Amniotic stem cell (primary cell): ENCODE data around the gene NUBPL.

Source experiments
- DNase-seq: peaks from one replicate; lab custom pipeline; 2025; lab: John Stamatoyannopoulos, UW

Gene NUBPL

DNA sequence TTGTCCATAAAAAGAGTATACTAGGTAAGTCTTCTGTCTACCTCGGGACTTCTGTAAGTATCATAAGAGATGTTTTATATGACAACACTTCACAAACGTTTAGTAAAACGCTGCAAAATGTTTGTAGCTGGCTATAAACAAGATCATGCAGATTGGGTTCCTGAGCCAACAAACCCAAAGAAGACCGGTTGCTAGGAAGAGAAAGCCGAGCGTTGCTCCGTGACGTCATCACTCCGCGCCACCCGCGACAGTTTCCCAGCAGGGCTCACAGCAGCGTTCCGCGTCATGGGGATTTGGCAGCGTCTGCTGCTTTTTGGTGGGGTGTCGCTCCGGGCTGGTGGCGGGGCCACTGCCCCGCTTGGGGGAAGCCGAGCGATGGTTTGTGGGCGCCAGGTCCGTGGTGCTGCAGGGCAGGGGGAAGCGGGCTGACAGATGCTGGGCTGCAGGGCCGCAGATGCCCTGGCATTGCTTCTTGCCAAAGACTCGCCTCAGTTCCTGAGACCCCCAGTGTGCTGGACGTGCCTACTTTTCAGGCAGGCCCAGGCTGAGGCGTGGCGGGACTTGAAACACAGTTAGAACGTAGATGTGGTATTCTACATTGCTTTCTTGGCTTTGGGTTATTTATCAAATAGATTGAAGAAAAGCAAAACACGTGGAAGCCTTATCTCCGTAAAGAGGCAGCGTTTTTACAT, at the start of gene NUBPL:
Gene NUBPL, plus strand, starts transcription at position 250 of the 692 bp plus-strand sequence. Its CDS starts 36 bp downstream, at position 286.
- peak; percentile 73 for DNase-seq

- DNase-seq: no peak
Measured at GRCh38 chr14:31527087-31527486, 34.1 kb upstream of the NUBPL start.

DNA sequence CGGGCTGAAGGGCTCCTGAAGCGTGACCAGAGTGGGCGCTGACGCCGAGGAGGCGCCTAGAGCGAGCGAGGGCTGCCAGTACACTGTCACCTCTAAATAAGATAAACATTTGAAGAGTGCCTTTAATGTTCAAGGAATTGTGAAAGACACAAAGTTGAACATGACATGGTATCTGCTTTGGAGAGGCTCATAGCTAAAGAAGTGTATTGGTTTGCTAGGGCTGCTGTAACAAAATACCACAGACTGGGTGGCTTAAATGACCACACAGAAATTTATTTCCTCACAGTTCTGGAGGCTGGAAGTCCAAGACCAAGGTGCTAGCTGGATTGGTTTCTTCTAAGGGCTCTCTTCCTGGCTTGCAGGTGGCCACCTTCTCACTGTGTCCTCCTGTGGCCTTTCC, 33.7 kb upstream of the NUBPL start:
- DNase-seq: no peak

DNA sequence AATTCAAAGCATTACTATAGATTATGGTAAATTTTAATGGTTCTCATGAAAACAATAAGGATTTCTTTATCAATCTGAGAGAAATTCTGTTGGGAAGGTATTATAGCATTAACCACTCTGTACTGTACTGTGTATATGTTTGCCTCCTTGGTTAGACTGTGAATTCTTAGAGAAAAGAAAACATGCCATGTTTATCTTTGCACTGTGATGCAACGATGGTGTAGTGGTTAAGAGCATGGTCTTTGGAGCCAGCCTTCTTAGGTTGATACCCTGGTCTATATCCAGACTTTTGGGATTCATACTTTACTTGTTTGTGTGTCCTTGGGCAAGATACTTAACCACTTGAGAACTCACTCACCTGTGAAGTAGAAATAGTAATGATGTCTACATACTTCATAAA, 32.2 kb upstream of the NUBPL start:
- DNase-seq: no peak

- no peak for DNase-seq
Measured at GRCh38 chr14:31530136-31530535, 31.1 kb upstream of the NUBPL start.

DNA sequence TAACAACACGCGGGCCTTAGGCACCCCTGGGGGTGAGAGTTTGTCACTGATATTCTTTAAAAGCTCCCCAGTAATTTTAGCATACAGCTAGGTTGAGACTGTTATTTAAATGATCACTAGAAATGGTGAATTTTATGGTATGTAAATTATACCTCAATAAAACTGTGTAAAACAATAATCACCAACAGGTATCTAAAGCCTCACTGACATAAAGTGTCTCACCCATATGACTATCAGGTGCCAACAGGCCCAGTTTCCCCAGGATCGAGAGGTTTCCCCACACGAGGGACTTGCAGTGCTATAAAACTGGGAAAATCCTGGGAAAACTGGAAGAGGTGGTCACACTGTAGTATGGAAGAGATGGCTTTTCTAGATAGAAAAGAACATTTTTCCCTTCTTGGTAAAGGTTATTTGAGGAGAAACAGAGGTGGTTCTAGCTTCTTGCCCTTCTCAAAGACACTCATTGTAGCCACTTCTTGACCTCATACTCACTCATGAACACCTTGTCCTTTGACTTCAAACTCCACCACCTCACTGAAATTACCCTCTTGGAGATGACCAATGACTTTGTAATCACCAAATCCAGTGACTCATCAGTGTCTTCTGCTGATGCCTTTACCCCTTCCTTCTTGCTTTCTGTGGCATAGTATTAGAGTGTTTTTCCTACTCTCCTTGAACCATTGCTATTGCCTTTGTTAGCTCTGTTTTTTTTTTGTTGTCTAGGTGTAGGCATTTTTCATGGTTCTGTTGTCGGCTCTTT, 24.8 kb upstream of the NUBPL start:
- DNase-seq: no peak

- no peak for DNase-seq
Measured at GRCh38 chr14:31541702-31542101, 19.5 kb upstream of the NUBPL start.

DNA sequence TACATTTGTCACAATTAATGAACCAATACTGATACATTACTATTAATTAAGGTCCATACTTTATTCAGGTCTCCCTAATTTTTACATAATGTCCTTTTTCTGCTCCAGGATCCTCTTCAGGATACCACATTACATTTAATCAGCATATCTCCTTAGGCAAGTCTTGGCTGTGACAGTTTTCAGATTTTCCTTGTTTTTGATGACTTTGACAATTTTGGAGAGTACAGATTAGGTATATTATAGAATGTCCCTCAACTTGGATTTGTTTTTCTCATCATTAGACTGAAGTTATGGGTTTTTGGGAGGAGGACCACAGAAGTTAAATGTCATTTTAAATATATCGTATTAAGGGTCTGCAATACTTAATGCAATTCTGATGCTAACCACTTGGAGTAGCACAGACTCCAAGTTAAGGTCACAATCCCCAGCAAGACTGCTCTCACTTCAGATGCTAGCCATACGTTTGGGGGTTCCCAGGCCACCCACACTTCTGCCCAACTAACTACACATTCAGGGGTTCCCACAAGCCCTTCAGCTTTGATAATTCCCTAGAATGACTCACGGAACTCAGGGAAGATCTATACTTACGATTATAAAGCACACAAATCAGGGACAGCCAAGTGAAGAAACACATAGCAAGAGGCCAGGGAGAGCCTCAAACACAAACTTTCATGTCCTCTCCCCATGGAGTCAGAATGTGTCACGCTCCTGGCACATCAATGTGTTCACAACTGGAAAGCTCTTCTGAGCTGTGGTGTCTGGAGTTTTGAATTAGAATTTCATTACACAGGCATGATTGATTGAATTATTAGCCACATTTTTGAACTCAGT, 17.0 kb upstream of the NUBPL start:
- DNase-seq: no peak

GRCh38 chr14:31544816-31545215, 16.4 kb upstream of the NUBPL start:
- DNase-seq: no peak

- no peak for DNase-seq
Measured at GRCh38 chr14:31545328-31545727, 15.9 kb upstream of the NUBPL start.

GRCh38 chr14:31549817-31550216, 11.4 kb upstream of the NUBPL start:
- DNase-seq: no peak

GRCh38 chr14:31550589-31550988, 10.6 kb upstream of the NUBPL start:
- no peak for DNase-seq

- DNase-seq: no peak
Measured at GRCh38 chr14:31556191-31556590, 5.0 kb upstream of the NUBPL start.

GRCh38 chr14:31559939-31560338, 1.3 kb upstream of the NUBPL start:
- no peak for DNase-seq

DNA sequence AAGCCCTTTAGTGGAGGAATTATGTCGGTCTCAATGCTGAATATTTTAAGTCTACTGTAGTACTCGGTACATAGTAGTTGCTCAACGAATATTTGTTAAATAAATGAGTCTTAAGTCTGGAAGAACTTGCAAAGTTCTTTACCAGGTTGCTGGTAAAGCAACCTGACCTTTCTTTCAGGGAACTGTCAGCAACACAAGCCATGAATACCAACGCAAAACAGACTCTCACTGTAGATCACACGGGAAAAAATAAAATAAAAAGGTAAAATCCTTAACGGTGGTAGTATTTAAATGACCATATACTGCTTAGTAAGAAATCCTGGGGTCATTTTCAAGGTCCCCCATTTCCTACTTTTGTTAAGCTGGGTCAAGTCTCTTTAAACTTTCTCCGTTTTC, 447 bp upstream of the NUBPL start:
- no peak for DNase-seq

DNA sequence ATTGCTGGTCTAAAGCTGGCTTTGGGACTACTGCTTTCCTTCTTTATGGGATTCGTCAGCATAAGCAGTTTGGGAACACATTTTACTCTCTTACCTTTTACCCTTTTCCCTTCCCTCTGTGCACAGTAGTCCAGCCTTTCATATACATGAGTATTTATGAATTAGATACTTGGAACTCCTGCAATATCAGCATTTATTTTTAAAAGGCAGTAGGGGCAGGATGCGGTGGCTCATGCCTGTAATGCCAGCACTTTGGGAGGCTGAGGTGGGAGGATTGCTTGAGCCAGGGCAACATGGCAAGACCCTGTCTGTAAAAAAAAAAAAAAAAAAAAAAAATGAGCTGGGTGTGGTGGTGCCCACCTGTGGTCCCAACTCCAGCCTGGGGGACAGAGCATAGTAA, 3.0 kb downstream of the NUBPL start:
- DNase-seq: no peak

GRCh38 chr14:31566456-31566855, 5.3 kb downstream of the NUBPL start:
- DNase-seq: no peak

DNA sequence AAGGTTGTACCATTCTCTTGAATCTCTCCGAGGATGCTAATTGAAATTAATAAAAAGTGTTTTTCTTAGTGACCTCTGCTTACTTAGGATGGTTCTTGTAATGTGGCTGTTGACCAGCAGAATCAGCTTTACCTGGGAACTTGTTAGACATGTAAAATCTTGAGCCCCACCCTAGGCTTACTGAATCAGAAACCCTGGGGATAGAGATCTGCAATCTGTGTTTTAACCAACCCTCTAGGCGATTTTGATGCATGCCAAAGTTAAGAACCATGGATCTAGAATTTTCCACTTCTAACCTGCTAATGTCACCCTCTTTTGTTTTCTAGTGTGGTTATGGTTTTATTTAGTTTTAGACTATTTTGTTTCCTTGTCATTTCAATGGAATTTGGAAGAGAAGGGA, 6.5 kb downstream of the NUBPL start:
- no peak for DNase-seq

DNA sequence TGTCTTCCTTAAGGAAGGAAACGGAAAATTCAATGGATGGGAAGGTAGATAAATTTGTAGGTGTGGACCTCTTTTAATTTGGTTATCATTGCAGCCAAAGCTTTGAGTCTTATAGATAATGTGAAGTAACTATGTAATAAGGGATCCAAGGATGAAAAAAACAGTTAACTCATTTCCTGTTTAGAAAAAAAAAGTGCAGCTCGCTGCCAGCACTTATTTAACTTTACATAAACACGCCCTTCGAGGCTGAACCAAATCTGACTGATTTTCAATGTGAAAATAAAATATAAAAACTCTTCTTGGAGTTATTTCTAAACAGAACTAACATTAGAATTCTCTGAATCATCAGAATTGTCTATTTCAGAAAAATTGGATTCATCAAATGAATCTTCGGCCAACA, 7.0 kb downstream of the NUBPL start:
- no peak for DNase-seq

- no peak for DNase-seq
Measured at GRCh38 chr14:31568671-31569070, 7.5 kb downstream of the NUBPL start.

DNA sequence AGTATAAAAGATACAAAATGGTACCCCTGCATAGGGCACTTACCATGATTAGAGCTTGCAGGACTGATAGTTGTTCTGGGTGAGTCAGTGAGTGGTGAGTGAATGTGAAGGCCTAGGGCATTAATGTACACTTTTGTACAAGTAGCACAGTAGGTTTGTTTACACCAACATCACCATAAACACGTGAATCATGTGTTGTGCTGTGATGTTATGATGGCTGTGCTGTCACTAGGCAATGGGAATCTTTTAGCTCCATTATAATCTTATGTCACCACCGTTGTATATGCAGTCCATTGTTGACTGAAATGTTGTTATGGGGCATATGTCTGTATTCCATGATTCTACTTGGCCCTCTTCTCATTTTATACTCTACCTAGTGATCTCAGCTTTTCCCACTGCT, 11.8 kb downstream of the NUBPL start:
- DNase-seq: no peak

- no peak for DNase-seq
Measured at GRCh38 chr14:31576949-31577348, 15.7 kb downstream of the NUBPL start.

- DNase-seq: no peak
Measured at GRCh38 chr14:31578266-31578665, 17.1 kb downstream of the NUBPL start.
